Measurements from ENCODE around the gene CNOT9. TPM values are rescaled to one million over a fixed set of nuclear protein-coding genes. Genes with fewer than 3 reads are reported as not detected.

CNOT9 gene
- total and polyA plus RNA-seq, 4 donors, result 12.1 to 35.6 (median 28.4) TPM

DNA sequence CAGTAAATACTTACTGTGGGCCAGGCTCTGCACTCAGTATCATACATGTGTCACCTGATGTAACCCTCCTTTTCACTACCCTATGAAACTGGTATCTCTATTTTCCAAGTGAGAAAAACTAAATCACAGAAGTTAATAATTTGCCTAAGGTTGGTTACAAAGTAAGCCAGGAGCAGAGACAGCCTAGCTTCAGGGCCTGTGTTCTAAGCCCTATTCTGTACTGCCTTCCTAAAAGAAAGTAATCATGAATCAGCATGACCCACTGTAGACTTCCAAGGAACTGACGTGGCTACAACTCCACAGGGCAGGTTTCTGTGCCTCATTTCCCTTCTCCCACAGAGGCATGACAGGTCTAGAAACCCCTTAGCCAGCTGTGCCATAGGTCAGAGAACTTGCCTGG lies 76.5 kb downstream of the CNOT9 start:
- intact Hi-C loops (cut with DNase I), result no loop called here
- ATAC-seq (ENCODE audit: low FRiP score) (no peak), DNase-seq (no peak)
- 77 to 81% methylated on average over 1 of the region's 1 CpG for WGBS, 2 donors
- H3K4me3 ChIP-seq (ENCODE audit: low read length in 2 of 2), result no peak overlapping the region
- H3K27ac ChIP-seq (ENCODE audit: low read depth in 1 of 2, low read length in 2 of 2), result no peak overlapping the region
- no peaks in the 10 kb centered on the region for H3K4me1 ChIP-seq (ENCODE audit: control insufficient read depth in 1 of 2, insufficient read depth in 2 of 2, low read length in 2 of 2)
- H3K27me3 ChIP-seq (ENCODE audit: control insufficient read depth in 1 of 2, insufficient read depth in 2 of 2, low read length in 1 of 2), result no peaks in the 10 kb centered on the region
- H3K9me3 ChIP-seq (ENCODE audit: control insufficient read depth, low read length), result no peaks in the 10 kb centered on the region
- peaks cover 13 to 34% of the 10 kb centered on the region in 2 donors for H3K36me3 ChIP-seq (ENCODE audit: control insufficient read depth in 1 of 2, insufficient read depth in 2 of 2, low read length in 1 of 2)

Other genes starting within 250 kb of the CNOT9 start
- gene CATIP, start 212.0 kb upstream of the CNOT9 start, total RNA-seq, result not detected
- under 1 TPM; 0.03 to 0.50 TPM for gene CATIP, start 212.0 kb upstream of the CNOT9 start, polyA plus RNA-seq
- 10 to 100 TPM; 40.1 to 56.1 TPM for gene SLC11A1, start 186.6 kb upstream of the CNOT9 start, total RNA-seq
- gene SLC11A1, start 186.6 kb upstream of the CNOT9 start, polyA plus RNA-seq, result 1 to 10 TPM; 1.9 to 4.1 TPM
- gene CTDSP1, start 169.0 kb upstream of the CNOT9 start, total RNA-seq, result 100 to 1,000 TPM; 141 to 162 TPM
- 100 to 1,000 TPM in 1 of 2 donors, 10 to 100 TPM in 1; 61.6 to 137 TPM for gene CTDSP1, start 169.0 kb upstream of the CNOT9 start, polyA plus RNA-seq
- gene VIL1, start 149.7 kb upstream of the CNOT9 start, total RNA-seq, result under 1 TPM in 1 of 2 donors, not detected in 1; 0.65 TPM
- gene VIL1, start 149.7 kb upstream of the CNOT9 start, polyA plus RNA-seq, result 10 to 100 TPM in 1 of 2 donors, 1 to 10 TPM in 1; 1.1 to 40.3 TPM
- gene USP37, start 488 bp upstream of the CNOT9 start, total RNA-seq, result 10 to 100 TPM; 13.6 to 22.2 TPM
- 1 to 10 TPM; 1.5 to 2.0 TPM for gene USP37, start 488 bp upstream of the CNOT9 start, polyA plus RNA-seq
- 1 to 10 TPM; 1.6 to 5.3 TPM for gene PLCD4, start 39.1 kb downstream of the CNOT9 start, total RNA-seq
- gene PLCD4, start 39.1 kb downstream of the CNOT9 start, polyA plus RNA-seq, result 1 to 10 TPM in 1 of 2 donors, under 1 TPM in 1; 0.25 to 1.2 TPM
- gene ZNF142, start 90.8 kb downstream of the CNOT9 start, total RNA-seq, result 10 to 100 TPM; 27.7 to 32.9 TPM
- gene ZNF142, start 90.8 kb downstream of the CNOT9 start, polyA plus RNA-seq, result 10 to 100 TPM in 1 of 2 donors, 1 to 10 TPM in 1; 3.4 to 10.9 TPM
- 10 to 100 TPM; 21.1 to 32.7 TPM for gene BCS1L, start 90.8 kb downstream of the CNOT9 start, total RNA-seq
- gene BCS1L, start 90.8 kb downstream of the CNOT9 start, polyA plus RNA-seq, result 100 to 1,000 TPM in 1 of 2 donors, 10 to 100 TPM in 1; 12.5 to 111 TPM
- 10 to 100 TPM; 22.1 to 24.0 TPM for gene RNF25, start 103.2 kb downstream of the CNOT9 start, total RNA-seq
- gene RNF25, start 103.2 kb downstream of the CNOT9 start, polyA plus RNA-seq, result 10 to 100 TPM; 10.9 to 28.0 TPM
- gene STK36, start 103.2 kb downstream of the CNOT9 start, total RNA-seq, result 10 to 100 TPM; 21.8 to 45.8 TPM
- 10 to 100 TPM in 1 of 2 donors, 1 to 10 TPM in 1; 8.0 to 46.4 TPM for gene STK36, start 103.2 kb downstream of the CNOT9 start, polyA plus RNA-seq
- gene TTLL4, start 142.0 kb downstream of the CNOT9 start, total RNA-seq, result 10 to 100 TPM; 22.3 to 36.3 TPM
- gene TTLL4, start 142.0 kb downstream of the CNOT9 start, polyA plus RNA-seq, result 10 to 100 TPM in 1 of 2 donors, 1 to 10 TPM in 1; 1.9 to 28.8 TPM
- gene CYP27A1, start 213.3 kb downstream of the CNOT9 start, total RNA-seq, result 10 to 100 TPM; 31.9 to 50.6 TPM
- 10 to 100 TPM; 19.3 to 40.4 TPM for gene CYP27A1, start 213.3 kb downstream of the CNOT9 start, polyA plus RNA-seq